OCI-LY7 (cell line): Measurements from ENCODE around the gene ICOS. TPM values are rescaled to one million over a fixed set of nuclear protein-coding genes. Genes with fewer than 3 reads are reported as not detected.

Source experiments
- BruUV-seq: library from RNA; stranded (reverse); fragments of 400-500 nt; replicated peaks from 2 replicates; lab custom pipeline; 2021; lab: Mats Ljungman, UMichigan
- CTCF ChIA-PET: fragments of 300-600 bp; sonication (Branson Sonifier 250); formaldehyde crosslinking; loops from one replicate; lab custom pipeline; 2022; ENCODE audit warnings: antibody characterized with exemption; ENCODE audit not compliant: unreplicated experiment; lab: Charles Lee
- POLR2A ChIA-PET: fragments of 300-600 bp; sonication (Branson Sonifier 250); formaldehyde crosslinking; loops from one replicate; lab custom pipeline; 2022; ENCODE audit warnings: antibody characterized with exemption; lab: Charles Lee
- DNase-seq: peaks from one replicate; pipeline ENCODE4 v3.0.0-alpha.2; 2015; ENCODE audit warnings: low spot score
- H2AFZ ChIP-seq: fragments of 200-600 bp; sonication (generic), shearing (Covaris generic); 2 replicates; pipeline ENCODE4 v1.6.1; 2014; ENCODE audit warnings: mild to moderate bottlenecking, antibody characterized with exemption, low read length, moderate library complexity
- H3K27ac ChIP-seq: fragments of 200-600 bp; sonication (generic); 2 replicates; pipeline ENCODE4 v1.5.1; 2014; ENCODE audit warnings: mixed run types, low read depth, mild to moderate bottlenecking, moderate library complexity, low read length, inconsistent platforms; ENCODE audit not compliant: poor library complexity, severe bottlenecking
- H3K36me3 ChIP-seq: fragments of 200-600 bp; sonication (generic); 2 replicates; pipeline ENCODE4 v1.6.1; 2014; ENCODE audit warnings: mild to moderate bottlenecking, antibody characterized with exemption, low read length, moderate library complexity, mixed read lengths; ENCODE audit not compliant: insufficient read depth
- H3K4me1 ChIP-seq: fragments of 200-600 bp; sonication (generic); 2 replicates; pipeline ENCODE4 v1.5.1; 2014; ENCODE audit warnings: mild to moderate bottlenecking, low read length; ENCODE audit not compliant: insufficient read depth, poor library complexity, severe bottlenecking
- H3K4me2 ChIP-seq: fragments of 200-600 bp; sonication (generic); 2 replicates; pipeline ENCODE4 v1.6.1; 2014; ENCODE audit warnings: mild to moderate bottlenecking, low read length
- H3K4me3 ChIP-seq: fragments of 200-600 bp; sonication (generic); 2 replicates; pipeline ENCODE4 v1.5.1; 2014; ENCODE audit warnings: mild to moderate bottlenecking, low read depth, low read length; ENCODE audit not compliant: poor library complexity, severe bottlenecking
- H3K79me2 ChIP-seq: fragments of 200-600 bp; sonication (generic); 2 replicates; pipeline ENCODE4 v1.6.1; 2016; ENCODE audit warnings: low read depth, mild to moderate bottlenecking, low read length, moderate library complexity, mixed read lengths; ENCODE audit not compliant: insufficient read depth
- H3K9me2 ChIP-seq: fragments of 200-600 bp; sonication (generic); 2 replicates; pipeline ENCODE4 v1.6.1; 2016; ENCODE audit warnings: mild to moderate bottlenecking, low read length, mixed read lengths; ENCODE audit not compliant: insufficient read depth
- H3K9me3 ChIP-seq: fragments of 200-600 bp; sonication (generic); 2 replicates; pipeline ENCODE4 v1.6.1; 2014; ENCODE audit warnings: mild to moderate bottlenecking, mixed run types, low read length, mixed read lengths
- H4K20me1 ChIP-seq: fragments of 200-600 bp; sonication (generic); 2 replicates; pipeline ENCODE4 v1.6.1; 2014; ENCODE audit warnings: mild to moderate bottlenecking, antibody characterized with exemption, low read length, moderate library complexity, mixed read lengths; ENCODE audit not compliant: insufficient read depth
- CTCF ChIP-seq: fragments of 200-600 bp; sonication (generic); conservative IDR thresholded peaks from 2 replicates; pipeline ENCODE4 v1.5.1; 2014; ENCODE audit warnings: mild to moderate bottlenecking, antibody characterized with exemption, low read length, moderate library complexity, mixed read lengths
- EZH2phosphoT487 ChIP-seq: fragments of 200-600 bp; sonication (generic); IDR thresholded peaks from 2 replicates; pipeline ENCODE4 v1.6.1; 2018; ENCODE audit warnings: low read depth, borderline replicate concordance, mild to moderate bottlenecking, mixed run types, antibody characterized with exemption, low read length, moderate library complexity, mixed read lengths
- intact Hi-C: fragments of 100-400 bp; cut with micrococcal nuclease; formaldehyde crosslinking; loops from one replicate; pipeline ENCODE4 v1.10.0; 2022; ENCODE audit not compliant: unreplicated experiment
- total RNA-seq, 2 experiments: library from RNA; depleted of rRNA in 1 of 2; stranded (reverse); fragments of >200 nt in 1 of 2; shearing (Covaris generic) in 1 of 2; gene quantifications; 2 replicates each; pipeline ENCODE4 v1.2.3, GENCODE V29; 2014 to 2022

Gene ICOS
- total RNA-seq, 2 experiments from 2014 or later, result not detected

- BruUV-seq, result no TSS peak
- H3K79me2 ChIP-seq, result no peaks in the 10 kb centered on the region
- H3K9me3 ChIP-seq, result no peaks in the 10 kb centered on the region
- no peaks in the 10 kb centered on the region for H3K9me2 ChIP-seq
- no peaks in the 10 kb centered on the region for H3K4me1 ChIP-seq
- no peak overlapping the region for H3K27ac ChIP-seq
- H3K4me3 ChIP-seq, result no peak overlapping the region
- no peaks in the 10 kb centered on the region for H3K36me3 ChIP-seq
- TF ChIP-seq CTCF (no peak), EZH2phosphoT487 (no peak)
- DNase-seq, result no peak
- no peak overlapping the region for H2AFZ ChIP-seq
- intact Hi-C loops, result no loop called here
- CTCF ChIA-PET, result no interaction called here
- POLR2A ChIA-PET, result interaction anchor here (0.6 to 0.9 kb wide), 2 partner anchors 9 to 18 kb away, joined by 3 to 5 read pairs; no protein-coding TSS in a partner anchor
- H4K20me1 ChIP-seq, result no peaks in the 10 kb centered on the region
- no peak overlapping the region for H3K4me2 ChIP-seq
These were observed 46.6 kb upstream of the ICOS start for GRCh38 chr2:203889944-203890343.

- H2AFZ ChIP-seq, result no peak overlapping the region
- DNase-seq, result no peak
- H3K9me3 ChIP-seq, result no peaks in the 10 kb centered on the region
- H3K27ac ChIP-seq, result no peak overlapping the region
- H3K36me3 ChIP-seq, result no peaks in the 10 kb centered on the region
- CTCF ChIA-PET, result no interaction called here
- no TSS peak for BruUV-seq
- TF ChIP-seq EZH2phosphoT487 (no peak), CTCF (no peak)
- H3K9me2 ChIP-seq, result no peaks in the 10 kb centered on the region
- POLR2A ChIA-PET, result no interaction called here
- intact Hi-C loops, result no loop called here
- H4K20me1 ChIP-seq, result no peaks in the 10 kb centered on the region
- H3K4me3 ChIP-seq, result no peak overlapping the region
- H3K79me2 ChIP-seq, result no peaks in the 10 kb centered on the region
- no peaks in the 10 kb centered on the region for H3K4me1 ChIP-seq
- H3K4me2 ChIP-seq, result no peak overlapping the region
These were observed 45.8 kb upstream of the ICOS start for GRCh38 chr2:203890733-203891132.

- Histone ChIP-seq H3K4me3 (no peak overlapping the region), H3K4me1 (no peaks in the 10 kb centered on the region), H3K27ac (no peak overlapping the region), H3K4me2 (no peak overlapping the region), H2AFZ (no peak overlapping the region), H3K36me3 (no peaks in the 10 kb centered on the region), H3K9me2 (no peaks in the 10 kb centered on the region), H3K9me3 (no peaks in the 10 kb centered on the region), H3K79me2 (no peaks in the 10 kb centered on the region), H4K20me1 (no peaks in the 10 kb centered on the region)
- TF ChIP-seq CTCF, result no peak
- TF ChIP-seq EZH2phosphoT487, result no peak
- CTCF ChIA-PET, result no interaction called here
- POLR2A ChIA-PET, result no interaction called here
- DNase-seq, result no peak
- BruUV-seq, result no TSS peak
- intact Hi-C loops, result no loop called here
These were observed 45.1 kb upstream of the ICOS start for GRCh38 chr2:203891474-203891873.
